Measurements from ENCODE around the gene SLC36A4. TPM values are rescaled to one million over a fixed set of nuclear protein-coding genes. Genes with fewer than 3 reads are reported as not detected.
A peak's percentile ranks its signal among the peaks of the same experiment; 100 is the strongest.
"Not testable (repeated sequence)": the region's sequence is repeated elsewhere in the genome, so short reads cannot be mapped to it uniquely, and the experiment has no call there.

Gene SLC36A4
- total RNA-seq, 2 donors from 2014 or later = 24.1 to 27.0 TPM

GRCh38 chr11:93212094-93212493 is 14.3 kb upstream of the SLC36A4 start:
- ATAC-seq (replicated peaks) = no peak
- Mint-ChIP-seq H3K27me3 (peaks cover 6% of the 10 kb centered on the region), H3K9me3 (peaks cover 6% of the 10 kb centered on the region)

GRCh38 chr11:93209466-93209865 is 11.7 kb upstream of the SLC36A4 start:
- H3K27ac Mint-ChIP-seq = no peak overlapping the region
- H3K9me3 Mint-ChIP-seq = peaks cover 6% of the 10 kb centered on the region
- no peaks in the 10 kb centered on the region for H3K36me3 Mint-ChIP-seq (ENCODE audit: low read depth)

More at GRCh38 chr11:93212094-93212493, 14.3 kb upstream of the SLC36A4 start:
- Mint-ChIP-seq H3K27ac (no peak overlapping the region), H3K4me3 (no peak overlapping the region), H3K4me1 (no peaks in the 10 kb centered on the region), H3K36me3 (ENCODE audit: low read depth) (no peaks in the 10 kb centered on the region)

GRCh38 chr11:93208663-93209270 is 11.0 kb upstream of the SLC36A4 start:
- no peak overlapping the region for H3K27ac Mint-ChIP-seq
- peaks cover 12% of the 10 kb centered on the region for H3K27me3 Mint-ChIP-seq
- H3K4me3 Mint-ChIP-seq = no peak overlapping the region
- H3K4me1 Mint-ChIP-seq = no peaks in the 10 kb centered on the region
- H3K9me3 Mint-ChIP-seq = peaks cover 6% of the 10 kb centered on the region
- ATAC-seq (replicated peaks) = no peak
- H3K36me3 Mint-ChIP-seq (ENCODE audit: low read depth) = no peaks in the 10 kb centered on the region

More at GRCh38 chr11:93209466-93209865, 11.7 kb upstream of the SLC36A4 start:
- peaks cover 12% of the 10 kb centered on the region for H3K27me3 Mint-ChIP-seq
- no peaks in the 10 kb centered on the region for H3K4me1 Mint-ChIP-seq
- no peak overlapping the region for H3K4me3 Mint-ChIP-seq
- ATAC-seq (replicated peaks) = no peak

GRCh38 chr11:93199616-93200015 is 1.8 kb upstream of the SLC36A4 start:
- Mint-ChIP-seq H3K4me3 (peak overlapping the region; percentile 97), H3K9me3 (no peaks in the 10 kb centered on the region), H3K27me3 (peaks cover 5% of the 10 kb centered on the region), H3K4me1 (peaks cover 9% of the 10 kb centered on the region), H3K27ac (no peak overlapping the region), H3K36me3 (ENCODE audit: low read depth) (peaks cover 6% of the 10 kb centered on the region)
- ATAC-seq (replicated peaks) = no peak

GRCh38 chr11:93198215-93198845 is 539 bp upstream of the SLC36A4 start:
- Mint-ChIP-seq H3K27ac (peak overlapping the region; percentile 80), H3K4me1 (peaks cover 10% of the 10 kb centered on the region), H3K27me3 (peaks cover 5% of the 10 kb centered on the region), H3K36me3 (ENCODE audit: low read depth) (peaks cover 6% of the 10 kb centered on the region), H3K4me3 (peak overlapping the region; percentile 97), H3K9me3 (no peaks in the 10 kb centered on the region)
- ATAC-seq (replicated peaks) = no peak

- ATAC-seq (replicated peaks) = no peak
- Mint-ChIP-seq H3K27me3 (no peaks in the 10 kb centered on the region), H3K36me3 (ENCODE audit: low read depth) (peaks cover 6% of the 10 kb centered on the region), H3K4me1 (peaks cover 14% of the 10 kb centered on the region), H3K9me3 (no peaks in the 10 kb centered on the region), H3K4me3 (peak overlapping the region; percentile 97), H3K27ac (peak overlapping the region; percentile 98)
These were observed 893 bp downstream of the SLC36A4 start for GRCh38 chr11:93196816-93197379.

GRCh38 chr11:93194673-93195291 is 3.0 kb downstream of the SLC36A4 start:
- H3K36me3 Mint-ChIP-seq (ENCODE audit: low read depth) = peaks cover 6% of the 10 kb centered on the region
- no peak overlapping the region for H3K4me3 Mint-ChIP-seq
- no peak for ATAC-seq (replicated peaks)
- H3K27me3 Mint-ChIP-seq = no peaks in the 10 kb centered on the region
- no peaks in the 10 kb centered on the region for H3K9me3 Mint-ChIP-seq
- peaks cover 15% of the 10 kb centered on the region for H3K4me1 Mint-ChIP-seq
- no peak overlapping the region for H3K27ac Mint-ChIP-seq

GRCh38 chr11:93193731-93194130 is 4.1 kb downstream of the SLC36A4 start:
- Mint-ChIP-seq H3K36me3 (ENCODE audit: low read depth) (peaks cover 6% of the 10 kb centered on the region), H3K4me1 (peaks cover 15% of the 10 kb centered on the region), H3K9me3 (no peaks in the 10 kb centered on the region), H3K27ac (no peak overlapping the region), H3K27me3 (no peaks in the 10 kb centered on the region), H3K4me3 (no peak overlapping the region)
- ATAC-seq (replicated peaks) = no peak

GRCh38 chr11:93192163-93192562 is 5.6 kb downstream of the SLC36A4 start:
- Mint-ChIP-seq H3K9me3 (no peaks in the 10 kb centered on the region), H3K27ac (no peak overlapping the region), H3K27me3 (no peaks in the 10 kb centered on the region), H3K36me3 (ENCODE audit: low read depth) (peaks cover 3% of the 10 kb centered on the region), H3K4me1 (peaks cover 15% of the 10 kb centered on the region), H3K4me3 (no peak overlapping the region)
- ATAC-seq (replicated peaks) = no peak

GRCh38 chr11:93189462-93189861 is 8.3 kb downstream of the SLC36A4 start:
- Mint-ChIP-seq H3K36me3 (ENCODE audit: low read depth) (peaks cover 14% of the 10 kb centered on the region), H3K9me3 (no peaks in the 10 kb centered on the region), H3K27ac (no peak overlapping the region), H3K4me3 (no peak overlapping the region), H3K4me1 (peaks cover 5% of the 10 kb centered on the region), H3K27me3 (no peaks in the 10 kb centered on the region)
- ATAC-seq (replicated peaks) = no peak

- ATAC-seq (replicated peaks) = no peak
- Mint-ChIP-seq H3K27ac (no peak overlapping the region), H3K4me1 (peaks cover 5% of the 10 kb centered on the region), H3K36me3 (ENCODE audit: low read depth) (peaks cover 14% of the 10 kb centered on the region), H3K9me3 (no peaks in the 10 kb centered on the region), H3K27me3 (no peaks in the 10 kb centered on the region), H3K4me3 (no peak overlapping the region)
These were observed 9.1 kb downstream of the SLC36A4 start for GRCh38 chr11:93188726-93189125.

GRCh38 chr11:93187290-93187689 is 10.5 kb downstream of the SLC36A4 start:
- H3K4me1 Mint-ChIP-seq = peaks cover 5% of the 10 kb centered on the region
- no peak overlapping the region for H3K4me3 Mint-ChIP-seq
- H3K9me3 Mint-ChIP-seq = no peaks in the 10 kb centered on the region
- peaks cover 24% of the 10 kb centered on the region for H3K36me3 Mint-ChIP-seq (ENCODE audit: low read depth)
- H3K27me3 Mint-ChIP-seq = no peaks in the 10 kb centered on the region
- no peak for ATAC-seq (replicated peaks)
- no peak overlapping the region for H3K27ac Mint-ChIP-seq

- not testable (repeated sequence) for H3K27ac Mint-ChIP-seq; H3K4me1 Mint-ChIP-seq; ATAC-seq (replicated peaks); H3K27me3 Mint-ChIP-seq; H3K9me3 Mint-ChIP-seq; H3K4me3 Mint-ChIP-seq
- H3K36me3 Mint-ChIP-seq (ENCODE audit: low read depth) = peaks cover 62% of the 10 kb centered on the region
These were observed 19.9 kb downstream of the SLC36A4 start for GRCh38 chr11:93177891-93178290.

GRCh38 chr11:93169950-93170561 is 27.7 kb downstream of the SLC36A4 start:
- Mint-ChIP-seq H3K4me3 (no peak overlapping the region), H3K36me3 (ENCODE audit: low read depth) (peaks cover 8% of the 10 kb centered on the region), H3K4me1 (no peaks in the 10 kb centered on the region), H3K27ac (no peak overlapping the region), H3K9me3 (no peaks in the 10 kb centered on the region), H3K27me3 (no peaks in the 10 kb centered on the region)
- ATAC-seq (replicated peaks) = no peak
